Immature natural killer cell (primary cell): Measurements from ENCODE around the gene BBS10. TPM values are rescaled to one million over a fixed set of nuclear protein-coding genes. Genes with fewer than 3 reads are reported as not detected.
"Not testable (repeated sequence)": the region's sequence is repeated elsewhere in the genome, so short reads cannot be mapped to it uniquely, and the experiment has no call there.

ENCODE experiments used
- DNase-seq, 3 donors: peaks; one replicate each; pipeline ENCODE4 v3.0.0; 2022; ENCODE audit warnings: mixed read lengths in 1 of 3
- H3K27ac Mint-ChIP-seq, 6 donors: one replicate each; pipeline ENCODE4 v1.8.0; 2020; ENCODE audit warnings: mixed read lengths in 6 of 6, mild to moderate bottlenecking in 5 of 6, inconsistent platforms in 4 of 6, moderate library complexity in 3 of 6
- H3K27me3 Mint-ChIP-seq, 3 donors: one replicate each; pipeline ENCODE4 v1.8.0; 2020 to 2021; ENCODE audit warnings: low read depth in 3 of 3, mild to moderate bottlenecking in 3 of 3, mixed read lengths in 3 of 3, moderate library complexity in 3 of 3, inconsistent platforms in 1 of 3
- H3K36me3 Mint-ChIP-seq, 3 donors: one replicate each; pipeline ENCODE4 v1.8.0; 2020; ENCODE audit warnings: mixed read lengths in 3 of 3, inconsistent platforms in 2 of 3, mild to moderate bottlenecking in 2 of 3
- H3K4me1 Mint-ChIP-seq, 2 donors: one replicate each; pipeline ENCODE4 v1.8.0; 2020; ENCODE audit warnings: inconsistent platforms in 2 of 2, mild to moderate bottlenecking in 2 of 2, mixed read lengths in 2 of 2, moderate library complexity in 1 of 2
- H3K4me3 Mint-ChIP-seq, 5 donors: one replicate each; pipeline ENCODE4 v1.8.0; 2020; ENCODE audit warnings: mild to moderate bottlenecking in 5 of 5, mixed read lengths in 5 of 5, inconsistent platforms in 3 of 5, moderate library complexity in 3 of 5
- H3K9me3 Mint-ChIP-seq, 6 donors: one replicate each; pipeline ENCODE4 v1.8.0; 2020; ENCODE audit warnings: mild to moderate bottlenecking in 6 of 6, mixed read lengths in 6 of 6, inconsistent platforms in 4 of 6, moderate library complexity in 3 of 6
- polyA plus RNA-seq, 3 donors: library from polyadenylated mRNA; unstranded; fragments of 300-500 nt; fragmentation: Illumina TruSeq; gene quantifications; one replicate each; pipeline ENCODE4 v1.2.3, GENCODE V29; 2021

BBS10 gene
- polyA plus RNA-seq: 1 to 10 TPM in 1 of 3 donors, under 1 TPM in 1, not detected in 1; 0.52 to 1.2 TPM

DNA sequence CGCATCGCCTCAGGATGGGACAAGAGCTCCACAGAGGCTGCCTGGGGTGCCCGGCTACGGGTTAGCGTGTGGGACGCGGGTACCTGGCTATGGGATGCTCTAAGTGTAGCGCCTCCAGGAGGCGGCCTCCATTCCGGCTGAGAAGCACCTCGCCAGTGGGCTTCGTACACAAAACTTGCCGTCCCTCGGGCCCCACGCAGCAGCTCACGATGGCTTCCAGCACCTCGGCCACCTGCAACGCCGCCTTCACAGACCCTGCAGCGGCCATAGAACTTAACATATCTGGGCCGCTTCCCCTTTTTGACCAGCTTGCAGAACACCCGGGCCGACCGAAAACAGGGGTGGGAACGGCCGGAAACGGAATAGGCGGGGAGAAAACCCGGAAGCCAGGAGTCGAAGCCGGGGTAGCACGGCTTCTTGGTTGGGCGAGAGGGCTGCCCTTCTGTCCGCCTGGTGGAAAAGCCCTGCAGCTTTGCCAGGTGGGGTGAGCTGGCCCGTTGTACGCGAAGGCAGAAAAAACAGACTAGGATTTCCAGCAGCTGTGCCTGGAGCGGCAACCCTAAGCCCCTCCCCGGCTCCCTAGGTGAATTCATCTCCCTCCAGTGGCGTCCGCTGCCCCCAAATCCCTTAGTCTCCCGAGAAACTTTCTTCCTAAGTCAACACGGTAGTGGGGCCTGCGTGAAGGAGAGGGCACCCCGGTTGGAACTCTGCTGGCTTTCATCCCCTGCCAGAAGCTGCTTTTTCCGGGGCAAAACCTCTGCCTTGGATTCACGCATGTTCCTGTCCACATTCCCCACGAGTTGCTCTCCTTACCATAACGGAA, at the start of gene BBS10:
TSS of gene BBS10 (minus strand) at position 337 of the 823 bp plus-strand sequence. CDS start at position 280, 57 bp downstream.
- H3K27ac Mint-ChIP-seq: peak within 1 kb of the TSS; percentile 86 to 94 (median 92)
- H3K27me3 Mint-ChIP-seq: peaks cover 2 to 4% (median 4%) of the 10 kb centered on the region in 3 donors
- peak within 1 kb of the TSS; percentile 94 to 97 (median 96) for H3K4me3 Mint-ChIP-seq
- H3K36me3 Mint-ChIP-seq: no peaks in the 10 kb centered on the region
- peaks cover 25 to 35% of the 10 kb centered on the region in 2 donors for H3K4me1 Mint-ChIP-seq
- peak; percentile 85 to 87 (median 85) for DNase-seq
- H3K9me3 Mint-ChIP-seq: no peaks in the 10 kb centered on the region

DNA sequence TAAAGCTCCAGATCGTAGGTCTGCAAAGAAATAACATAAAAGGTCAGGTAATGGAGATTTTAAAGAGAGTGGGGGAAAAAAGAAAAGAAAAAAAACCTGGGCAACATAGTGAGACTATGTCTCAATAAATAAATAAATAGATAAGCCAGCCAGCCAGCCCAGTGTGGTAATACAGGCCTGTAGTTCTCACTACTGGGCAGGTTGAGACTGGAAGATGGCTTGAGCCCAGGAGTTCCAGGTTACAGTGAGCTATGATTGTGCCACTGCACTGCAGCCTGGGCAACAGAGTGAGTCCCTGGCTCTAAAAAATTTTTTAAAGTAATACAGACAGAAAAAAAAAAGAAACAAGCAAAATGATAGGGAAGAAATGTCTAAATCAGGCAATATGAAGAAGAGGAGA, 43.2 kb upstream of the BBS10 start:
- Mint-ChIP-seq H3K9me3 (no peaks in the 10 kb centered on the region), H3K27ac (peak overlapping the region in 1 of 6 donors; percentile 50), H3K36me3 (peaks cover 7 to 43% (median 13%) of the 10 kb centered on the region in 3 donors), H3K4me3 (no peak overlapping the region), H3K4me1 (no peaks in the 10 kb centered on the region), H3K27me3 (no peaks in the 10 kb centered on the region)
- DNase-seq: no peak

DNA sequence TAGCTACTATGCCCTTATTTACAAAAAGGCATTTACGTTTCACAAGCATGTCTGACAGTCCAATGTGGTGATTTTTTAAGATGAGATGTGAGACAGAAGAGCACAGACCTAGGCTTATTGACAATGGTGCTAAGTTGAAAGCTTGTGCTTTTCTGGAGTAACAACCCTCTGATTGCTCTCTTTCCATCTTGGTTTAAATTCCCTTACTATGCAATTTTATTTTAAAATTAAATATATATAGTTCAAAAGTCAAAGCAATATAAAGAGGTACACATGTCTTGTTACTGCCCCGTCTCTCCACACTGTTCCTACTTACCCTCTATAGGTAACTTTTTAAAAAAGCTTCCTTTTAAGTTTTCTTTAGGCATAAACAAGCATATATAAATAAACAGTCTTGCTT, 39.4 kb upstream of the BBS10 start:
- no peak for DNase-seq
- Mint-ChIP-seq H3K9me3 (no peaks in the 10 kb centered on the region), H3K27ac (no peak overlapping the region), H3K4me3 (no peak overlapping the region), H3K4me1 (no peaks in the 10 kb centered on the region), H3K27me3 (peaks cover 0 to 1% (median 0%) of the 10 kb centered on the region in 3 donors), H3K36me3 (peaks cover 6 to 55% (median 23%) of the 10 kb centered on the region in 3 donors)

DNA sequence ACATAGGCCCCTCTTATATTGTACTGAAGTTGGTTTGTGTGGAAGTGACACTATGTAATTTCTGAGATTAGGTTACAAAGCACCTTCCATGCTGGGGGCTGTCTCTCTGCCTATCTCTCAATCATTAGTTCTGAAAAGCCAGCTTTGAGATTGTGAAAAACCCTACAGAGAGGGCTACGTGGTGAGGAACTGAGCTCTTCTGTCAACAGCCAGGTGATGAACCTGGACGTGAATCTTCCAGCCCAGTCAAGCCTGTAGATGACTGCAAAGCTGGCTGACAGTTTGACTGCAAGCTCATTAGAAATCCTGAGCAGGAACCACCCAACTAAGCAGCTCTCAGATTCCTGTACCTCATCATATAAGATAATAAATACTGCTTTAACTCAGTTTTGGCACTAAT, 36.3 kb upstream of the BBS10 start:
- DNase-seq: no peak
- H3K27me3 Mint-ChIP-seq: peaks cover 0 to 1% (median 0%) of the 10 kb centered on the region in 3 donors
- H3K9me3 Mint-ChIP-seq: no peaks in the 10 kb centered on the region
- peaks cover 6 to 42% (median 23%) of the 10 kb centered on the region in 3 donors for H3K36me3 Mint-ChIP-seq
- no peaks in the 10 kb centered on the region for H3K4me1 Mint-ChIP-seq
- H3K27ac Mint-ChIP-seq: no peak overlapping the region
- no peak overlapping the region for H3K4me3 Mint-ChIP-seq

DNA sequence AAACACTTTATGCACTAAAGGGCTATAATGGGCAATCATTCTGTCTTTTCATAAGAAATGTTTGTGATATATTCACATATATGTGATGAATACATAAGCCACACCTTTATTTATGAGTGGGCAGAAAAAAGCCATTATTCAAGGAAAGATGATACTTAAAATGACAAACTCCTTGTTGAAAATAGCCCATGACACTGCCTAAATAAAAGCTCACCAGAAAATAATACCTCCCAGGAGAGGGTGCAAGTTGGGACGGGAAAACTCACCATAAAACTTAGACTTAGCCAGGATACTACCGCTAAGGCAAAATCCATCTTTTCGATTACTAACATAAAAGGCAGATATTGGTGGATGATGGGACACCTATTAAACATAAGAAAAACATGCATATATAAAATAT, 35.8 kb upstream of the BBS10 start:
- H3K4me1 Mint-ChIP-seq: no peaks in the 10 kb centered on the region
- no peak overlapping the region for H3K27ac Mint-ChIP-seq
- no peak for DNase-seq
- H3K4me3 Mint-ChIP-seq: no peak overlapping the region
- peaks cover 0 to 1% (median 0%) of the 10 kb centered on the region in 3 donors for H3K27me3 Mint-ChIP-seq
- peaks cover 6 to 41% (median 22%) of the 10 kb centered on the region in 3 donors for H3K36me3 Mint-ChIP-seq
- H3K9me3 Mint-ChIP-seq: no peaks in the 10 kb centered on the region

DNA sequence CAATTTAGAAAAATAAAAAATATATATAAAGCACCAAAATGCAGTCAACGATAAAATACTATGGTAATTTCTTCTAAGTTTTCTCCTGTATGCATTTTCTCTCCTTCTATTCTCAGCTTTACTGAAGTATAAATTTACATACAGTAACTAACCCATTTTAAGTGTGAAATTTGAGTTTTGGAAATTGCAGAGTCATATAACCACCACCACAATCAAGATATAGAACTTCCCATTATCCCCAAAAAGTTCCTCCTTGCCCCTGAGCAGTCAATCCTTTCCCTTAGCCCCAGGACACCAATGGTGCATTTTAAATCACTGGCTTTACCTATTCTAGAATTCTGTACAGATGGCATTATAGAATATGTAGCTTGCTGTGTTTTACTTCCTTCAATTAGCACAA, 31.0 kb upstream of the BBS10 start:
- Mint-ChIP-seq H3K27ac (no peak overlapping the region), H3K4me1 (no peaks in the 10 kb centered on the region), H3K4me3 (no peak overlapping the region), H3K36me3 (peaks cover 12 to 55% (median 28%) of the 10 kb centered on the region in 3 donors), H3K27me3 (no peaks in the 10 kb centered on the region), H3K9me3 (no peaks in the 10 kb centered on the region)
- DNase-seq: no peak

DNA sequence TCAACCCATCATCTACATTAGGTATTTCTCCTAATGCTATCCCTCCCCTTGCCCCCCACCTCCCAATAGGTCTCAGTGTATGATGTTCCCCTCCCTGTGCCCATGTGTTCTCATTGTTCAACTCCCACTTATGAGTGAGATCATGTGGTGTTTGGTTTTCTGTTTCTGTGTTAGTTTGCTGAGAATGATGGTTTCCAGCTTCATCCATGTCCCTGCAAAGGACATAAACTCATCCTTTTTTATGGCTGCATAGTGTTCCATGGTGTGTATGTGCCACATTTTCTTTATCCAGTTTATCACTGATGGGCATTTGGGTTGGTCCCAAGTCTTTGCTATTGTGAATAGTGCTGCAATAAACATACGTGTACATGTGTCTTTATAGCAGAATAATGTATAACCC, 28.7 kb upstream of the BBS10 start:
- not testable (repeated sequence) for H3K9me3 Mint-ChIP-seq, H3K4me3 Mint-ChIP-seq, H3K27ac Mint-ChIP-seq

DNA sequence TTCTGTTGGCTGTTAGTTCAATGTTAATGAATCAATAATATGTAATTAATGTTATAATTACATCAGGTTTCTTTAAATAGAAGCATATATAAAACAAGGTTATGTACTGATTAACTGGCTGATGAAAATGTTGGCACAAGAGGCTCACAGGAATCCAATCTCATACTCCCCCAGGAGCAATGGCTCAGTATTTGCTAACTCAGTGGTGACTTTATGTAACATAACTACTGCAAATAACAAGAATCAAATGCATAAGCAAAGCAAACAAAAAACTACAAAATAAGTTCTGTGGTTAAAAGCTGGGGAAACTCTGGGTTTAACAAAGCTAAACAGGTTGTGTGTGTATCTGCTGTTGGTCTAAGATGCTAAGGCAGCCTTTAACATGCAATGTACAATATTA, 27.7 kb upstream of the BBS10 start:
- H3K4me3 Mint-ChIP-seq: no peak overlapping the region
- H3K27me3 Mint-ChIP-seq: no peaks in the 10 kb centered on the region
- peak overlapping the region in 1 of 6 donors; percentile 61 for H3K27ac Mint-ChIP-seq
- H3K4me1 Mint-ChIP-seq: no peaks in the 10 kb centered on the region
- H3K9me3 Mint-ChIP-seq: no peaks in the 10 kb centered on the region
- DNase-seq: no peak
- H3K36me3 Mint-ChIP-seq: peaks cover 19 to 47% (median 31%) of the 10 kb centered on the region in 3 donors

More for the DNA sequence above, 28.7 kb upstream of the BBS10 start:
- not testable (repeated sequence) for DNase-seq, H3K4me1 Mint-ChIP-seq, H3K27me3 Mint-ChIP-seq
- peaks cover 19 to 47% (median 31%) of the 10 kb centered on the region in 3 donors for H3K36me3 Mint-ChIP-seq

DNA sequence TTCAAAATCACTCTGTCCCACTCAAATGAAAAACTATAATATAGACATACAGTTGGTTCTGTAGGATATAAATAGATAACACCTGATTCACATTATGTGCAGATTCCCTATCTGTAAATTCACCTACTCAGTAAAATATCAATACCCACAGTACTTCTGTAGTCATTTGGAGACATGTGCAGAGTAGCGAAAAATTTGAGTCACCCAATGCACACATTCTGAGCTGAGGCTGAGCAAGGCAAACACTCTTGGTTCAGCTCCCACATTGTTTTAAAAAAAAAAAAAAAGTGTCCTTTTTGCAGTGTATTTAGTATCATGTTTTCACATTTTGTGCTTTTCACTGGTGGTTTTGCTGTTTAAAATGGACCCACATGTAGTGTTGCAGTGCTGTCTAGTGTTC, 27.3 kb upstream of the BBS10 start:
- Mint-ChIP-seq H3K27me3 (no peaks in the 10 kb centered on the region), H3K4me3 (no peak overlapping the region), H3K27ac (no peak overlapping the region), H3K36me3 (peaks cover 19 to 51% (median 34%) of the 10 kb centered on the region in 3 donors), H3K4me1 (no peaks in the 10 kb centered on the region), H3K9me3 (no peaks in the 10 kb centered on the region)
- no peak for DNase-seq

DNA sequence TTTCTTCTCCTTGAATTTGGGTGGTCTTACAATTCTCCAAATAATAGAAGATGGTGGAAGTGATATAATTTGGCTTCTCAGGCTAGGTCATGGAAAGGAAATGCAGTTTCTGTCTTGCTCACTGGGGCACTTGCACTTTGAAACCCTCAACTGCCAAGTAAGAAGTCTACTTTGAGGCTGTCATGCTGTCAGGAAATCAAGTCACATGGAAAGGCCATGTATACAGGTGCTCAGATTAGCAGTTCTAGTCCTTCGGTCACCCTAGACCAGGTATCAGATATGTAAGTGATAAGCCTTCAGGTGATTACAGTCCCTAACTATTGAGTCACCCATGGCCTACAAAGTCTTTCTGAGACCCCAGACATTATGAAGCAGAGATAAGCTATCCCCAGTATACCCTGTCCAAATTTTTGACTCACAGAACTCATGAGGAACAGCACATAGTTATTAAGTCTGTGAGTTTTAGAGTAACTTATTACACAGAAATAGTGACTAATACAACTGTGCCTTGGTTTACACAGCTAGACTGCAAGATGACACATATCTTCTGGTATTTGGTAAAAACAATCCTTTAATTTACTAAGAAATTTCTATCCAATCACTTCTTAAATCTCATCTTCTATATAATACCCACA, 26.3 kb upstream of the BBS10 start:
- Mint-ChIP-seq H3K36me3 (peaks cover 25 to 60% (median 42%) of the 10 kb centered on the region in 3 donors), H3K27ac (peak overlapping the region in 1 of 6 donors; percentile 23)

DNA sequence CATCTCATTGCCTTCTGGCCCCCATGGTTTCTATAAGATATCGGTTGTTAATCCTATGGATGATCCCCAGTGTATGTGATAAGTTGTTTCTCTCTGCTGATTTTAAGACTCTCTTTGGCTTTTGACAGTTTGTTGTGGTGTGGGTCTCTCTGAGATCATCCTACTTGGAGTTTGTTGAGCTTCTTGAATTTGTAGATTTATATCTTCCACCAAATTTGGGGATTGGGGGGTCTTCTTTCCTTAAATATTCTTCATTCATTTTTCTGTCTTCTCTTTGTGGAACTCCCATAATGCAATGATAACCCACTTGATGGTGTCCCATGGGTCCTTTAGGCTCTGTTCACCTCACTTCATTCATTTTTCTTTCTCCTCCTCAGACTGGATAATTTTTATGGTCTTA, 20.0 kb upstream of the BBS10 start:
- Mint-ChIP-seq H3K36me3 (peaks cover 60 to 67% (median 64%) of the 10 kb centered on the region in 3 donors), H3K4me1 (no peaks in the 10 kb centered on the region), H3K27me3 (no peaks in the 10 kb centered on the region), H3K27ac (peak overlapping the region in 1 of 6 donors; percentile 46), H3K9me3 (no peaks in the 10 kb centered on the region), H3K4me3 (no peak overlapping the region)
- DNase-seq: no peak

More for the DNA sequence above, 26.3 kb upstream of the BBS10 start:
- Mint-ChIP-seq H3K4me3 (no peak overlapping the region), H3K27me3 (no peaks in the 10 kb centered on the region), H3K9me3 (no peaks in the 10 kb centered on the region), H3K4me1 (no peaks in the 10 kb centered on the region)
- no peak for DNase-seq

DNA sequence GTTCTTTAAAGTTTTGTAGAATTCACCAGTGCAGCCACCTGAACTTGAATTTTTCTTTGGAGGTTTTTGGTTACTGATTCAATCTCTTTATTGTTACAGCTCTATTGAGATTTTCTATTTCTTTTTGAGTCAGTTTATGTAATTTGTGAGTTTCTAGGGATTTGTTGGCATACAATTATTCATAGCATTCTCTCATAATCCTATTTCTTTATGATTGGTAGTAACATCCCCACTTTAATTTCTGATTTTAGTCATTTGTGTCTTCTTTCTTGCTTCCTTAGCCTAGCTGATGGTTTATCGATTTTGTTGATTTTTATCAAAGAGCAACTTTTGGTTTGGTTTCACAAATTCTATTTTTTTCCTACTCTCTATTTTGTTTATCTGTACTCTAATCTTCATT, 17.9 kb upstream of the BBS10 start:
- H3K36me3 Mint-ChIP-seq: peaks cover 64 to 72% (median 70%) of the 10 kb centered on the region in 3 donors
- H3K9me3 Mint-ChIP-seq: no peaks in the 10 kb centered on the region
- peak overlapping the region in 3 of 6 donors; percentile 8 to 45 (median 37) for H3K27ac Mint-ChIP-seq
- H3K4me1 Mint-ChIP-seq: no peaks in the 10 kb centered on the region
- H3K27me3 Mint-ChIP-seq: no peaks in the 10 kb centered on the region
- H3K4me3 Mint-ChIP-seq: no peak overlapping the region
- DNase-seq: no peak

DNA sequence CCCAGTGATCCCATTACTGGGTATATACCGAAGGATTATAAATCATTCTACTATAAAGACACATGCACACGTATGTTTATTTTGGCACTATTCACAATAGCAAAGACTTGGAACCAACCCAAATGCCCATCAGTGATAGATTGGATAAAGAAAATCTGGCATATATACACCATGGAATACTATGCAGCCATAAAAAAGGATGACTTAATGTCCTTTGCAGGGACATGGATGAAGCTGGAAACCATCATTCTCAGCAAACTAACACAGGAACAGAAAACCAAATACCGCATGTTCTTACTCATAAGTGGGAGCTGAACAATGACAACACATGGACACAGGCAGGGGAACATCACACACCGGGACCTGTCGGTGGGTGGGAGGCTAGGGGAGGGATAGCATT, 15.9 kb upstream of the BBS10 start:
- not testable (repeated sequence) for H3K27me3 Mint-ChIP-seq, DNase-seq, H3K27ac Mint-ChIP-seq, H3K4me1 Mint-ChIP-seq, H3K4me3 Mint-ChIP-seq, H3K9me3 Mint-ChIP-seq
- peaks cover 56 to 70% (median 68%) of the 10 kb centered on the region in 3 donors for H3K36me3 Mint-ChIP-seq

DNA sequence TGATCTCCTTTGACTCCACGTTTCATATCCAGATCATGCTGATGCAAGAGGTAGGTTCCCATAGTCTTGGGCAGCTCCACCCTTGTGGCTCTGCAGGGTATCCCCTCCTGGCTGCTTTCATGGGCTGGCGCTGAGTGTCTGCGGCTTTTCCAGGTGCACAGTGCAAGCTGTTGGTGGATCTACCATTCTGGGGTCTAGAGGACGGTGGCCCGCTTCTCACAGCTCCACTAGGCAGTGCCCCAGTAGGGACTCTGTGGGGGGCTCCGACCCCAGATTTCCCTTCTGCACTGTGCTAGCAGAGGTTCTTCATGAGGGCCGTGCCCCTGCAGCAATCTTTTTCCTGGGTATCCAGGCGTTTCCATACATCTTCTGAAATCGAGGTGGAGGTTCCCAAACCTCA, 12.1 kb upstream of the BBS10 start:
- DNase-seq: no peak
- H3K4me3 Mint-ChIP-seq: no peak overlapping the region
- peaks cover 33 to 61% (median 43%) of the 10 kb centered on the region in 3 donors for H3K36me3 Mint-ChIP-seq
- no peaks in the 10 kb centered on the region for H3K9me3 Mint-ChIP-seq
- H3K27ac Mint-ChIP-seq: no peak overlapping the region
- H3K27me3 Mint-ChIP-seq: peaks cover 0 to 2% (median 2%) of the 10 kb centered on the region in 3 donors
- peaks cover 2 to 8% of the 10 kb centered on the region in 2 donors for H3K4me1 Mint-ChIP-seq
